H9 (cell line): Measurements from ENCODE around the gene CFAP45. TPM values are rescaled to one million over a fixed set of nuclear protein-coding genes. Genes with fewer than 3 reads are reported as not detected.

Experiments used
- DNase-seq: peaks from one replicate; pipeline ENCODE4 v3.0.0-alpha.2; 2017
- H2AFZ ChIP-seq: one replicate; pipeline ENCODE4 v1.6.1; 2013; ENCODE audit warnings: mild to moderate bottlenecking, low read length, control low read depth, moderate library complexity
- H2AK5ac ChIP-seq: 2 replicates; pipeline ENCODE4 v1.6.1; 2013; ENCODE audit warnings: low read length, control low read depth, mixed read lengths; ENCODE audit not compliant: insufficient read length
- H2BK120ac ChIP-seq: one replicate; pipeline ENCODE4 v1.6.1; 2013; ENCODE audit warnings: low read depth, mild to moderate bottlenecking, low read length, control low read depth, inconsistent platforms; ENCODE audit not compliant: poor library complexity, severe bottlenecking
- H2BK12ac ChIP-seq: 2 replicates; pipeline ENCODE4 v1.6.1; 2013; ENCODE audit warnings: low read length, control low read depth, mixed read lengths, low read depth; ENCODE audit not compliant: insufficient read length
- H2BK15ac ChIP-seq: 2 replicates; pipeline ENCODE4 v1.6.1; 2013; ENCODE audit warnings: low read depth, low read length, control low read depth
- H2BK20ac ChIP-seq: one replicate; pipeline ENCODE4 v1.6.1; 2013; ENCODE audit warnings: low read depth, mild to moderate bottlenecking, low read length, control low read depth, inconsistent platforms; ENCODE audit not compliant: poor library complexity, severe bottlenecking
- H2BK5ac ChIP-seq: 2 replicates; pipeline ENCODE4 v1.6.1; 2013; ENCODE audit warnings: low read length, control low read depth, mixed read lengths; ENCODE audit not compliant: insufficient read length
- H3K14ac ChIP-seq: 2 replicates; pipeline ENCODE4 v1.6.1; 2013; ENCODE audit warnings: low read length, control low read depth; ENCODE audit not compliant: insufficient read depth
- H3K18ac ChIP-seq: 2 replicates; pipeline ENCODE4 v1.6.1; 2013; ENCODE audit warnings: low read depth, mild to moderate bottlenecking, mixed read lengths, low read length, control low read depth; ENCODE audit not compliant: insufficient read length
- H3K23ac ChIP-seq: 2 replicates; pipeline ENCODE4 v1.6.1; 2013; ENCODE audit warnings: low read length, control low read depth, mixed read lengths, low read depth; ENCODE audit not compliant: insufficient read length
- H3K23me2 ChIP-seq: 2 replicates; pipeline ENCODE4 v1.6.1; 2013; ENCODE audit warnings: low read depth, mild to moderate bottlenecking, mixed read lengths, low read length, control low read depth; ENCODE audit not compliant: insufficient read length, poor library complexity, severe bottlenecking
- H3K27ac ChIP-seq: 2 replicates; pipeline ENCODE4 v1.5.1; 2013; ENCODE audit warnings: low read length, control low read depth, mixed read lengths, low read depth; ENCODE audit not compliant: insufficient read length
- H3K27me3 ChIP-seq: 2 replicates; pipeline ENCODE4 v1.6.1; 2013; ENCODE audit warnings: low read length, control low read depth, inconsistent platforms; ENCODE audit not compliant: insufficient read depth
- H3K4ac ChIP-seq: 2 replicates; pipeline ENCODE4 v1.6.1; 2013; ENCODE audit warnings: low read depth, mild to moderate bottlenecking, control low read depth, inconsistent platforms, low read length, moderate library complexity
- H3K4me1 ChIP-seq: 2 replicates; pipeline ENCODE4 v1.6.1; 2013; ENCODE audit warnings: low read length, control low read depth, inconsistent platforms; ENCODE audit not compliant: insufficient read depth
- H3K4me2 ChIP-seq: 2 replicates; pipeline ENCODE4 v1.6.1; 2013; ENCODE audit warnings: low read length, control low read depth, mixed read lengths; ENCODE audit not compliant: insufficient read length, insufficient read depth
- H3K56ac ChIP-seq: 2 replicates; pipeline ENCODE4 v1.6.1; 2013; ENCODE audit warnings: low read depth, mild to moderate bottlenecking, mixed read lengths, low read length, control low read depth; ENCODE audit not compliant: insufficient read length
- H3K79me1 ChIP-seq: 2 replicates; pipeline ENCODE4 v1.6.1; 2013; ENCODE audit warnings: low read depth, mild to moderate bottlenecking, moderate library complexity, low read length, control low read depth, inconsistent platforms; ENCODE audit not compliant: insufficient read depth, poor library complexity, severe bottlenecking
- H3K79me2 ChIP-seq: 2 replicates; pipeline ENCODE4 v1.6.1; 2013; ENCODE audit warnings: low read length, control low read depth, inconsistent platforms; ENCODE audit not compliant: insufficient read depth
- H3K9ac ChIP-seq: 2 replicates; pipeline ENCODE4 v1.6.1; 2013; ENCODE audit warnings: low read length, control low read depth, mixed read lengths; ENCODE audit not compliant: insufficient read length; ENCODE audit errors: extremely low read depth
- H3K9me3 ChIP-seq: one replicate; pipeline ENCODE4 v1.6.1; 2013; ENCODE audit warnings: low read depth, low read length, inconsistent platforms; ENCODE audit not compliant: control insufficient read depth
- H3T11ph ChIP-seq: one replicate; pipeline ENCODE4 v1.6.1; 2013; ENCODE audit warnings: mild to moderate bottlenecking, low read length, control low read depth, inconsistent platforms
- H4K20me1 ChIP-seq: one replicate; pipeline ENCODE4 v1.6.1; 2013; ENCODE audit not compliant: control insufficient read depth, insufficient read length, insufficient read depth
- H4K5ac ChIP-seq: 2 replicates; pipeline ENCODE4 v1.6.1; 2013; ENCODE audit warnings: low read depth, mild to moderate bottlenecking, mixed read lengths, low read length, control low read depth; ENCODE audit not compliant: insufficient read length
- H4K8ac ChIP-seq: replicated peaks from 2 replicates; pipeline ENCODE4 v1.6.1; 2013; ENCODE audit warnings: low read length, control low read depth, mixed read lengths, low read depth; ENCODE audit not compliant: insufficient read length
- H4K91ac ChIP-seq: 2 replicates; pipeline ENCODE4 v1.6.1; 2013; ENCODE audit warnings: low read depth, mild to moderate bottlenecking, moderate library complexity, mixed read lengths, low read length, control low read depth; ENCODE audit not compliant: insufficient read length
- H3K27ac Mint-ChIP-seq, 3 experiments: 2 replicates in 2 of 3; 3 replicates in 1 of 3; pipeline ENCODE4 v1.8.0; 2020 to 2021; ENCODE audit warnings: mixed read lengths in 3 of 3, mild to moderate bottlenecking in 1 of 3, moderate library complexity in 1 of 3
- H3K27me3 Mint-ChIP-seq: 2 replicates; pipeline ENCODE4 v1.8.0; 2021; ENCODE audit warnings: low read depth, mild to moderate bottlenecking, moderate library complexity, mixed read lengths
- H3K36me3 Mint-ChIP-seq, 3 experiments: 2 replicates in 2 of 3; 3 replicates in 1 of 3; pipeline ENCODE4 v1.8.0; 2020 to 2021; ENCODE audit warnings: low read depth in 3 of 3, mixed read lengths in 3 of 3; ENCODE audit not compliant: insufficient read depth in 1 of 3
- H3K4me1 Mint-ChIP-seq, 2 experiments: 2 replicates each; pipeline ENCODE4 v1.8.0; 2020; ENCODE audit warnings: mixed read lengths in 2 of 2
- H3K4me3 Mint-ChIP-seq, 2 experiments: 2 replicates in 1 of 2; 3 replicates in 1 of 2; pipeline ENCODE4 v1.8.0; 2020 to 2021; ENCODE audit warnings: mild to moderate bottlenecking in 2 of 2, mixed read lengths in 2 of 2, moderate library complexity in 1 of 2
- H3K9me3 Mint-ChIP-seq, 2 experiments: 2 replicates in 1 of 2; 3 replicates in 1 of 2; pipeline ENCODE4 v1.8.0; 2020; ENCODE audit warnings: mild to moderate bottlenecking in 2 of 2, mixed read lengths in 2 of 2, moderate library complexity in 1 of 2
- WGBS: extraction: QIAGEN DNeasy Blood & Tissue Kit; methylation state at CpG from one replicate; pipeline ENCODE4 v1.1.7; 2013; ENCODE audit warnings: missing lambda C conversion rate, low lambda C conversion rate, mixed read lengths; ENCODE audit not compliant: insufficient read length; ENCODE audit errors: extremely low coverage; 5-methylcytosine and 5-hydroxymethylcytosine counted together
- long read RNA-seq: library from polyadenylated mRNA; unstranded; transcript quantifications from one replicate; pipeline ENCODE4 v2.0.0, GENCODE V29; 2020
- total RNA-seq: library from RNA; stranded (reverse); gene quantifications from 2 replicates; pipeline ENCODE4 v1.2.1, GENCODE V29; 2021
- TF ChIP-seq, protein P1 (sequence below): fragments of 200-600 bp; sonication (generic); conservative IDR thresholded peaks from 3 replicates; pipeline ENCODE4 v1.8.0; 2021; ENCODE audit warnings: antibody characterized with exemption, mild to moderate bottlenecking

CFAP45 gene, protein sequence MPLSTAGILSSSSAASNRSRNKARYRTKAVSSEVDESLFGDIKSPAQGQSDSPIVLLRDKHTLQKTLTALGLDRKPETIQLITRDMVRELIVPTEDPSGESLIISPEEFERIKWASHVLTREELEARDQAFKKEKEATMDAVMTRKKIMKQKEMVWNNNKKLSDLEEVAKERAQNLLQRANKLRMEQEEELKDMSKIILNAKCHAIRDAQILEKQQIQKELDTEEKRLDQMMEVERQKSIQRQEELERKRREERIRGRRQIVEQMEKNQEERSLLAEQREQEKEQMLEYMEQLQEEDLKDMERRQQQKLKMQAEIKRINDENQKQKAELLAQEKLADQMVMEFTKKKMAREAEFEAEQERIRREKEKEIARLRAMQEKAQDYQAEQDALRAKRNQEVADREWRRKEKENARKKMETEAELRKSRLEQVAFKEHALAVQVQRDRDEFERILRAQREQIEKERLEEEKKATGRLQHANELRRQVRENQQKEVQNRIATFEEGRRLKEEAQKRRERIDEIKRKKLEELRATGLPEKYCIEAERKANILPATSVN
- 0.53 and 0.85 TPM in 2 replicates for total RNA-seq
- long read RNA-seq, partial matches to known transcripts = 0 of 2 reads
- long read RNA-seq, other reads (novel, unspliced or antisense) = 2 of 2 reads

DNA sequence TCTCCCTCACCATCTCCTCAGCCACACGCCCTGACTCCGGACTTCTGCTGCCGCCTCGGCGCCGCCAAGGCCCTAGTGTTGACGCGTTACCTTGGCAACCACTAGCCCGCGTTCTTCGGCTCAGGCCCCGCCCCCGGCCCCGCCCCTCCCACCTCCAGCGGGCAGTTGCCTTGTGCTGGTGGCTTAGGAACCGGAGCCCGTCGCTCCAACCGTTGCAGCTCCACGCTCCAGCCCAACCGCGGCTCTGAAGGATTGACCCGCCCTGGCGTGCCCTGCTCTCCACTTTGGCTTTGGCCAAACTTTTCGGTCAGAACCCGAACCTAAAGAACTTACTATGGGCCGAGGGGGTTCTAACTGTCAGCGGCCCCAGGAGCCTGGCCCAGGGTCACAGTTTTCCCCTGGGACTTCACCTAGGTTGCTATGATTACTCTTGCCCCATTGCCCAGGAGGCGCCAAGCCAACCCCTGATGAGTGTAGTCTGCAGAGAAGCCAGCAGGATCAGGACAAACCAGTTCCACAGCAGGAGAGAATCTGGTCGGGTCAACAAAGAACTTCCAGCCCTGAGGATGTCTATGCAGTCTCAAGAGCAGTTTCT lies at the start of gene CFAP45:
TSS of gene CFAP45 (minus strand) at position 80 of the 595 bp plus-strand sequence. CDS start at position 13, 67 bp downstream.
- Histone ChIP-seq H4K20me1 (no peaks in the 10 kb centered on the region), H2BK12ac (peak within 1 kb of the TSS; percentile 28), H3K23ac (no peak within 1 kb of the TSS), H2BK20ac (no peak within 1 kb of the TSS), H3K4ac (peak within 1 kb of the TSS; percentile 86; the same call in 1 of the 2 replicates), H3K27me3 (no peaks in the 10 kb centered on the region), H3K56ac (no peak within 1 kb of the TSS), H4K8ac (no peak within 1 kb of the TSS), H3K14ac (peak within 1 kb of the TSS; percentile 89; the same call in 1 of the 2 replicates), H3K23me2 (peaks cover 4% of the 10 kb centered on the region), H3K4me2 (peak within 1 kb of the TSS; percentile 56), H3K4me1 (no peaks in the 10 kb centered on the region; the same call in 1 of the 2 replicates), H2BK120ac (peak within 1 kb of the TSS; percentile 98), H3K79me1 (no peaks in the 10 kb centered on the region), H3K9me3 (no peaks in the 10 kb centered on the region), H2AK5ac (no peak within 1 kb of the TSS), H2AFZ (peak within 1 kb of the TSS; percentile 34), H2BK5ac (no peak within 1 kb of the TSS), H3K27ac (no peak within 1 kb of the TSS), H4K5ac (no peak within 1 kb of the TSS), H3K18ac (peak within 1 kb of the TSS; percentile 96), H3K79me2 (no peaks in the 10 kb centered on the region), H4K91ac (no peak within 1 kb of the TSS), H2BK15ac (no peak within 1 kb of the TSS), H3T11ph (peak within 1 kb of the TSS; percentile 97), H3K9ac (no peak within 1 kb of the TSS)
- DNase-seq = peak; percentile 97
- H3K36me3 Mint-ChIP-seq = peaks cover 0 to 6% (median 0%) of the 10 kb centered on the region in 3 experiments; a peak in 3 of 7 replicates
- peaks cover 36% of the 10 kb centered on the region for H3K27me3 Mint-ChIP-seq
- peaks cover 16% of the 10 kb centered on the region in 2 experiments for H3K4me1 Mint-ChIP-seq
- peak within 1 kb of the TSS; percentile 38 to 95 (median 71); a peak in 4 of 7 replicates for H3K27ac Mint-ChIP-seq
- WGBS = no CpG with 5 or more reads among the region's 30 CpGs
- peaks cover 7 to 8% of the 10 kb centered on the region in 2 experiments; a peak in 4 of 5 replicates for H3K9me3 Mint-ChIP-seq
- TF ChIP-seq, protein P1, sequence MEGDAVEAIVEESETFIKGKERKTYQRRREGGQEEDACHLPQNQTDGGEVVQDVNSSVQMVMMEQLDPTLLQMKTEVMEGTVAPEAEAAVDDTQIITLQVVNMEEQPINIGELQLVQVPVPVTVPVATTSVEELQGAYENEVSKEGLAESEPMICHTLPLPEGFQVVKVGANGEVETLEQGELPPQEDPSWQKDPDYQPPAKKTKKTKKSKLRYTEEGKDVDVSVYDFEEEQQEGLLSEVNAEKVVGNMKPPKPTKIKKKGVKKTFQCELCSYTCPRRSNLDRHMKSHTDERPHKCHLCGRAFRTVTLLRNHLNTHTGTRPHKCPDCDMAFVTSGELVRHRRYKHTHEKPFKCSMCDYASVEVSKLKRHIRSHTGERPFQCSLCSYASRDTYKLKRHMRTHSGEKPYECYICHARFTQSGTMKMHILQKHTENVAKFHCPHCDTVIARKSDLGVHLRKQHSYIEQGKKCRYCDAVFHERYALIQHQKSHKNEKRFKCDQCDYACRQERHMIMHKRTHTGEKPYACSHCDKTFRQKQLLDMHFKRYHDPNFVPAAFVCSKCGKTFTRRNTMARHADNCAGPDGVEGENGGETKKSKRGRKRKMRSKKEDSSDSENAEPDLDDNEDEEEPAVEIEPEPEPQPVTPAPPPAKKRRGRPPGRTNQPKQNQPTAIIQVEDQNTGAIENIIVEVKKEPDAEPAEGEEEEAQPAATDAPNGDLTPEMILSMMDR = no peak
- H3K4me3 Mint-ChIP-seq = peak within 1 kb of the TSS; percentile 43 to 64
